HG02623 (cell line): ENCODE results near the gene ABCB7.
"Not testable (repeated sequence)": the region's sequence is repeated elsewhere in the genome, so short reads cannot be mapped to it uniquely, and the experiment has no call there.

Experiments
- ATAC-seq: cut with Tn5 transposase; IDR thresholded peaks from one replicate; pipeline ENCODE4 v1.9.1; 2021; ENCODE audit warnings: moderate library complexity; ENCODE audit not compliant: unreplicated experiment

Gene ABCB7

DNA sequence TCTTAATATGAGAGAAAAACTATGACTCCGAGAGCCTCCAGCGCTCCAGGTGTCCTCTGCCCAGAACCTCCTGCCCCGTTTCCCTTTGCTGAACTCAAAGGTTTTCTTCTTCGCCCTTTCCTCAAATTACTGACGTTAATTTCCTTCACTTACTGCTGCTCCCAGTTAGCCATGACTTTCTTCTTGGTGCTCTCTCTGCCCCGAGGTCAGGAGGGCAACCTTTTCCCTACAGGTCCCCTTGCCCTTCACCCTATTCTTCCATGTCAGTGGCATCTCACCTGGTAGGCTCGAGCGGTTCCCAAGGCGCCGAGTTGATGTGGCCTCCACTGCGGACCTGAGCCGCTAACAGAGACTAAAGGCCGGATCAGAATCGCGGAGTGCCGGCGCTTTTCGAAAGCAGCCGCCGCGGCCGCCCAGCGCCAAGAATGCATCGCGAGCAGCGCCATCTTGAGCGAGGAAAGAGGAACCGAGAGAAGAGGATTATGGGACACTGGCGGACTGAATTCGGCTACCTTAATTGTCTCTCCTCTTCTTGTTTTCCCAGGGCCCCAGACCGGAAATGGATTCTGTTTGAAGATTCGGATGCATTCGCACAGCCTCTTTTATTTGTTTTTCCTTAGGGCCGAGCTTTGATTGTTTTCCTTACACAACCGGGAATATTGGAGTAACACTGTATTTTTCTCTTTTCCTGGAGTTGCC, at the start of gene ABCB7:
Gene ABCB7, minus strand, starts transcription at position 457 of the 699 bp plus-strand sequence. Its CDS starts 11 bp downstream, at position 446.
- ATAC-seq: peak; percentile 91

DNA sequence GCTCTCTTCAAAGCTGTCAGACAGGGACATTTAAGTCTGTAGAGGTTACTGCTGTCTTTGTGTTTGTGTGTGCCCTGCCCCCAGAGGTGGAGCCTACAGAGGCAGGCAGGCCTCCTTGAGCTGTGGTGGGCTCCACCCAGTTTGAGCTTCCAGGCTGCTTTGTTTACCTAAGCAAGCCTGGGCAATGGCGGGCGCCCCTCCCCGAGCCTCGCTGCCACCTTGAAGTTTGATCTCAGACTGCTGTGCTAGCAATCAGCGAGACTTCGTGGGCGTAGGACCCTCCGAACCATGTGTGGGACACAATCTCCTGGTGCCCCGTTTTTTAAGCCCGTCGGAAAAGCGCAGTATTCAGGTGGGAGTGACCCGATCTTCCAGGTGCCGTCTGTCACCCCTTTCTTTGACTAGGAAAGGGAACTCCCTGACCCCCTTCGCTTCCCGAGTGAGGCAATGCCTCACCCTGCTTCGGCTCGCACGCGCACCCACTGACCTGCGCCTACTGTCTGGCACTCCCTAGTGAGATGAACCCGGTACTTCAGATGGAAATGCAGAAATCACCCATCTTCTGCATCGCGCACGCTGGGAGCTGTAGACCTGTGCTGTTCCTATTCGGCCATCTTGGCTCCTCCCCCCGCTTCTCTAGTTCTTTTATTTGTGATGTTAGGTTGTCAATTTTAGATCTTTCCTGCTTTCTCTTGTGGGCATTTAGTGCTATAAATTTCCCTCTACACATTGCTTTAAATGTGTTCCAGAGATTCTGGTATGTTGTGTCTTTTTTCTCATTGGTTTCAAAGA, 32.5 kb upstream of the ABCB7 start:
- ATAC-seq: not testable (repeated sequence)

DNA sequence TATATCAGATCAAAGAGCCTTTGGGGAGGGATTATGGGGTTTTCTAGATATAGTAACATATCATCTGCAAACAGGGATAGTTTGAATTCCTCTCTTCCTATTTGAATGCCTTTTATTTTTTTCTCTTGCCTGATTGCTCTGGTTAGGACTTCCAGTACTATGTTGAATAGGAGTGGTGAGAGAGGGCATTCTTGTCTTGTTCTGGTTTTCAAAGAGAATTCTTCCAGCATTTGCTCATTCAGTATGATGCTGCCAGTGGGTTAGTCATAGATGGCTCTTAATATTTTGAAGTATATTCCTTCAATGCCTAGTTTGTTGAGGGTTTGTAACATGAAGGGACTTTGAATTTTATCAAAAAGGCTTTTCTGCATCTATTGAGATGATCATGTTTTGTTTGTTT, 25.6 kb upstream of the ABCB7 start:
- ATAC-seq: no peak

DNA sequence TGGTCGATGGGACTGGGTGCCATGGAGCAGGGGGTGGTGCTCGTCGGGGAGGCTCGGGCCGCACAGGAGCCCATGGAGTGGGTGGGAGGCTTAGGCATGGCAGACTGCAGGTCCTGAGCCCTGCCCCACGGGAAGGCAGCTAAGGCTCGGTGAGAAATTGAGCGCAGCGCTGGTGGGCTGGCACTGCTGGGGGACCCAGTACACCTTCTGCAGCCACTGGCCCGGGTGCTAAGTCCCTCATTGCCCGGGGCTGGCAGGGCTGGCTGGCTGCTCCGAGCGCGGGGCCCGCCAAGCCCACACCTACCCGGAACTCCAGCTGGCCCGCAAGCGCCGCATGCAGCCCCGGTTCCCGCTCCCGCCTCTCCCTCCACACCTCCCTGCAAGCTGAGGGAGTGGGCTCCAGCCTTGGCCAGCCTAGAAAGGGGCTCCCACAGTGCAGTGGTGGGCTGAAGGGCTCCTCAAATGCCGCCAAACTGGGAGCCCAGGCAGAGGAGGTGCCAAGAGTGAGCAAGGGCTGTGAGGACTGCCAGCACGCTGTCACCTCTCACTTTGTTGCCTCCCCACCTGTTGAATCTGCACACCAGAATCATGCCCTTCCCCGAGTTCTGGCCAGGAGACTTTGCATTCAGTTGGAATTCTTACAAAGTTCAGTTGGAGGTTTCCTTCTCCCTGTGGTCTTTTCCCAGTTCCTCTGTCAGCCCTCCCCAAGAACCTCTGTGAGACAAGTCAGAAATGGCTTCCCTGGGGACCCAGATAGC, 23.6 kb upstream of the ABCB7 start:
- not testable (repeated sequence) for ATAC-seq

DNA sequence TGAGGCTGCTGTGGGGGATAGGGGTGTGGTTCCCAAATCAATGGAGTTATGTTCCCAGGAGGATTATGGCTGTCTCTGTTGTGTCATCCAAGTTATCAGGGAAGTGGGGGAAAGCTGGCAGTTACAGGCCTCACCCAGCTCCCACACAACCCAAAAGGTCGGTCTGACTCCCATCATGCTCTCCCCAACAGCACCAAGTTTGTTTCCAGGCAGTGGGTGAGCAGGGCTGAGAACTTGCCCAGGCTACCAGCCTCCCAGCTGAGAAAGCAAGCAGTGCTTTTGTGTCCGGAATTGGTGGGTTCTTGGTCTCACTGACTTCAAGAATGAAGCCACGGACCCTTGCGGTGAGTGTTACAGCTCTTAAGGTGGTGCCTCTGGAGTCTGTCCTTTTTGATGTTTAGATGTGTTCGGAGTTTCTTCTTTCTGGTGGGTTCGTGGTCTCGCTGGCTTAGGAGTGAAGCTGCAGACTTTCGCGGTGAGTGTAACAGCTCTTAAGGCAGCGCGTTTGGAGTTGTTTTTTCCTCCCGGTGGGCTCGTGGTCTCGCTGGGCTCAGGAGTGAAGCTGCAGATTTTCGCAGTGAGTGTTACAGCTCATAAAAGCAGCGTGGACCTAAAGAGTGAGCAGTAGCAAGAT, 16.3 kb upstream of the ABCB7 start:
- not testable (repeated sequence) for ATAC-seq

DNA sequence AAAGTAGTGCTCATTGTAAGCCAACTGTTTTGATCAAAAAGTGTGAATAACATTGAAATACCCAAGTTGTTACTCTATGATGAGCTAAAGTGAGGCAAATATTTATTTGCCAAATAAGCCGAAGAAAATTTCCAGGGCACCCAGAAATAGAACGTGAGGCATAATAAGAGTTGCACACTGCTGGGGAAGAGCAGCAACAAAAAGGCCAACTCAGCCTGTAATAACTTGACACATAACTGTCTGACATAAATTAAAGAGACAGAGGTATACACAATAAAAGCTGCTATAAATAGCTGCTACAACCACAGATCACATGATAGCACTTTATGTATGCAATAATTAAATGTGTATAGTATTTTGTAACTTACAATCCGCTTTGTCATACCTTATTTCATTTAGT, 2.0 kb upstream of the ABCB7 start:
- ATAC-seq: no peak

DNA sequence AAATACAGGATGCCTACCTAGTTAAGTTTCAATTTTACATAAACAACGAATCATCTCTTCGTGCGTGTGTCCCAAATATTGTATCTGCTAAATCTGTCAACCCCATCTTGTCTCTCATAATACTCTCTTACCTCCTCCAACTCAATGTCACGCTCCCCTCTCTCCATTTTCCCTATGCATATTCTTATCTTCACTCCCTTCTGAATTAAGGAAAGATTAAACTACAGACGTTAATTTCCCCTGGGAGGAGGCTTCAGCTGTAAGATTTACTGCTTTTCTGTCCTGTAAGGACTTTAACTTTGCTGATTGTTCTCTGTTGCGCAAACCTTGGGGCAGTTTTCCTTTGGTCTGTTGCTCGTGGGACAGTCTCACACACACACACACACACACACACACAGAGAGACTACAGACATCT, 455 bp upstream of the ABCB7 start:
- ATAC-seq: no peak

DNA sequence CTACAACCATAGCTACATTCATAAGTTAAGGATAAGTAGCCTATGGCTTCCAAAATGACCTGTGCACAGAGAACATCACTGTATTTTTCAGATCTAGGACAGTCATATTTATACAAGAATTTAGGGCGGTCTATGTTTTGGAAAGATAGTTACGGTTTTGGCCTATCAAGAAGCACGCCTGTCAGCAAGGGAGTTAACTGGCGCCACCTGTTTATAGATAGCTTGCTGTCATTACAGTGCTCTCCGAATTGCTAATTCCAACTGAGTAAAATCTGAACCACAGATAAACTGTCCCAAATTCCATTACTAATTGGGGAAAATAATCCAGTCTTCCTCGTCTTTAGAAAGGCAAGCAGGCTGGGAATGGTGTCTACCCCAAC, 646 bp downstream of the ABCB7 start:
- ATAC-seq: peak; percentile 33

DNA sequence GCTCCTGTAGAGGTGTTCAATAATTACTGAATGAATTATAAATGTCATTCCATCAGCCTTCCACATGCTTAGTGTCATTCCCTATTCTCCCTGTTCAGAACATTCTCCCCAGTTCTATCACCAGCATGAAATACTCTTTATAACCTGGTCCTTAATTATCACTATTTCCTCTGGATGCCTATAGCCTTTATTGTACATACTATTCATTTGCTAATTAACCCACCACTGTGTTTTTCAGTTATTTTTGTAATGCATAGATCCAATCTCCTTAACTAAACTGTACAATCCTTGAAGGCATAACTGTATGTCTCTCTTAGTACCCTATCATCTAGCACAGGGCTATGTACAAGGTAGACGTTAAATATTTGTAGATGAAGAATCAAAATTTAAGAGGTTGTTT, 1.2 kb downstream of the ABCB7 start:
- no peak for ATAC-seq

DNA sequence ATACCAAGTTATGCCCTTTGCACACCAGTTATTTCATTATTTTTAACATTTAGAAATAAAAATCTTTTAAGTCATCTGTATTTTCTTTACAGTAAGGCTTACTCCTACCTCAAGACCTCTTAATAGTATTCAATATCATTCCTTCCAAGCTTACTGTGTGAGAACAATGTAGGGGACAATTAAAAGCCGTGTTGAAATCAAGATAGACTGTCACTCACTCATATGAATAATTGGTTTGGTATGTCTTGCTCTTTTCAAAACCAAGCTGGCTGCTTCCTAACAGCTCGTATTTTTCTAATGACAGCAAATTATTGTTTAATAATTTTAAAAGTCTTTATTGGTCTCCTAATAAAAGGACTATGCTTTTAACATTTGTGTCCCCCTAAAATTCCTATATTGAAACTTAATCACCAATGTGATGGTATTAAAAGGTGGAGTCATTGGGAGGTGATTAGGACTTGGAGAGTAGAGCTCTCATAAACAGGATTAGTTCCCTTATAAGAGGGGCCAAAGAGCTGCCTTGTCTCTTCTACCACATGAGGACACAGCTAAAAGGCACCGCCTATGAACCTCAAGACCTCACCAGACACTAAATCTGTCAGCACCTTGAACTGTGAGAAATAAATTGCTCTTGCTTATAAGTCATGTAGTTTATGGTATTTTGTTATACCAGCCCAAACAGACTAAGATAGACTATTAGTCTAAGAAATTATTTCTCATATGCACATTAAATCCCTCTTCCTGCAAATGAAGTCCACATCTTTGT, 4.1 kb downstream of the ABCB7 start:
- no peak for ATAC-seq

DNA sequence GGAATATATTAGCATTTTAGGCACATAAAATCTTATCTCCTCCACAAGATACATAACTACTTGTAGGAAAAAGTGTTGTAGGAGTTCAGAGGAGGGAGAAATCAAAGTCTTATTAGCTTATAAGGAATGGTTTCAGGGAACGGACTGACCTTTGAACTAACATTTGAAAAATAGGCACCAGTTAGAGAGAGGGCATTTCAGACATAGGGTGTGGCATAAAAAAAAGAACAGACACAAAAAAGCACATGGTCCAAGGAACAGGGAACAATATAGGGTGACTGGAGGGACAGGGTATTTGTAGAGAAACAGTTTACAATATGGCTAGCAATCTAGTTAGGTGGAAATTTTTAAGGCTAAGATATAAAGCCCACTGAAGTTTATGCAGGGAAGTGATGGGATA, 6.4 kb downstream of the ABCB7 start:
- ATAC-seq: no peak

DNA sequence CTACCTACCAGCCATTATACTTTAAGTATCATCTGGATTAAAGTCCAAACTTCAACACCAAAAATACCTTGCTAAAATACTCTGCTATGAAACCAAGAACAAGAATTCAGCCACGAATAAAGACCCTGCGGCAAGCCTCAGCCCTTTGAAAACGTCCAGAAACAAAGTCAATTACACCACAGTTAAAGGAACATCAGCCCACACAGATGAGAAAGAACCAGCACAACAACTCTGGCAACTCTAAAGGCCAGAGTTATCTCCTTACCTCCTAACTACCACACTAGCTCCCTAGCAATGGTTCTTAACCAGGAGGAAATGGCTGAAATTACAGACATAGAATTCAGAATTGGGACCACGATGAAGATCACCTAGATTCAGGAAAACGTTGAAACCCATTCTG, 23.4 kb downstream of the ABCB7 start:
- ATAC-seq: no peak

DNA sequence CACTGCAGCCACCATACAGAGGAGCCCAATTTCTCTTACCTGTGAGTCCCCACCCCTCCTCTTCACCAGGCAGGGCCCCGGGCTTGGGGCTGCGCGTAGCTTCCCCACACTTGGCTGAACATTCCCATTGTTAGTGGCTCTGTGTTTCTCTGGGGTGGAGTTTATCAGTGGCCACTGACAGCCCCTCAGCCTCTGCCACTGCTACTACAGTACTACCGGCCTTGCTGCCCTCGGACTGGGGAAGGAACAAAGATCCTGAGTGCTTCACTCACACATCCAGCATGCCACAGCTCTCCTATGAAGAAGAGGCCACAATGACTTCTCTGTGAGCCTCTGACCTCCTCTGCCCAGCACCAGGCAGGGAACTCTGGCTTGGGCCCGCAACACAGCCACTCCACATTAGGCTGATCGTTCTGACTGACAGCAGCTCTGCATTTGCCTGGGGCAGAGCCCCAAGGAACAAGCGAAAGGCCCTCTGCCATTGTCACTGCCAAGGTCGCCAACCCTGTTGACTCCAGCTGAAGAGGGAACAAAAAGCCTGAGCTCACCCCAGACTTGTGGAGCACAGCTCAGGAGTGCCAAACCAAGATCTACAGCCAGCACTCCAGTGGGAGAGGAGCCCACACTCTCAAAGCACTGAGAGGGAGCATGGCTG, 24.0 kb downstream of the ABCB7 start:
- ATAC-seq: no peak

DNA sequence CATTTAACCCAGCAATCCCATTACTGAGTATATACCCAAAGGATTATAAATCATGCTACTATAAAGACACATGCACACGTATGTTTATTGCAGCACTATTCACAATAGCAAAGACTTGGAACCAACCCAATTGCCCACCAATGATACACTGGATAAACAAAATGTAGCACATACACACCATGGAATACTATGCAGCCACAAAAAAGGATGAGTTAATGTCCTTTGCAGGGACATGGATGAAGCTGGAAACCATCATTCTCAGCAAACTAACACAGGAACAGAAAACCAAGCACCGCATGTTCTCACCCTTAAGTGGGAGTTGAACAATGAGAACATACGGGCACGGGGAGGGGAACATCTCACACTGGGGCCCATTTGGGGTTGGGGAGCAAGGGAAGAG, 27.0 kb downstream of the ABCB7 start:
- not testable (repeated sequence) for ATAC-seq

DNA sequence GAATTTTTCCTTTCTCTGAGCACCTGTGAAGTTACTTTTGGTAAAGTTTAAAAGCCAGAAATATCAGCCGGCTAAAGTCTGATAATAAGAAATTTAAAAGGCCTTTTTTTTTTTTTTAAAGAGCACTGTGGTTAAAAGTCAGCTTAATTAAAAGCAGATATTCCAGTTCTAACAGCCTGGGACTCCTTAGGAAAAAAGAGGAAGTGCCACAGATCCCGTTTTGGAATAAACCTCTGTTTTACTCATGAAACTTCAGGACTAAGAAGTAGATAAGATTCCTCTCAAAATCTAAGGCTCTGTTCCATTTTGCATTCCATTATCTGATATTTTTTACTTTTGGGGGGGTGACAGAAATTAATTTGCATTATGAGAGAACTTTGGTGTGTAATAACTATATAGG, 37.8 kb downstream of the ABCB7 start:
- ATAC-seq: no peak

DNA sequence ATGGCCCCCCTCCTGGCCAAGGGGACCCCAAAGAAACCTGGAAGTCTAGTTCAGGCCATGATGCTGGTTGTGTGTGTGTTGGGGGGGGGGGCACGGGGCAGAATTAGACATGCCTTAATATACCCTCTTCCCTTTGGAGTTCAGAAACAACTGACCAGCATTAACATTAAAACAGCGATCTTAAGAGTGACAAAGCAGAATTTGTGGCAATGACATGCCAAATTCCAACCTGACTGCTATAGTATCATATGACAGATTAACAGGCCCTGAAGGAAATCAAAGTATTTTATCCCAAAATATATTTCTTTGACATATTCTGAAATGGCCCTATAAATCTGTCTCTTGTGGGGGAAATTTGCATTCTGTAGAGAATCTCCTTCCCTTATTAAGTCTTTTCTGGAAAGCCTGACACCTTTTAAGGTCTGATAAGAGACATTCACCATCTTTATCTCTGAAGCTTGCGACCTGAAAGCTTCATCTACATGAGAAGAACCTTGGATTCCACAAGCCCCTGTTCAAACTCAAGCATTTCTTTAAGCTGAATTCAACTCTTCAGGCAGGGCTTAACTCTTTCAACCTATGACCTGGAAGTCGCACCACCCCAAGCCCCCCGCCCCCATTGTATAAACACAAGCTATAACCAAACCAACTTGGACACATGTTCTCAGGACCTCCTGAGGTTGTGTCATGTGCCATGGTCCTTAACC, 40.2 kb downstream of the ABCB7 start:
- no peak for ATAC-seq

DNA sequence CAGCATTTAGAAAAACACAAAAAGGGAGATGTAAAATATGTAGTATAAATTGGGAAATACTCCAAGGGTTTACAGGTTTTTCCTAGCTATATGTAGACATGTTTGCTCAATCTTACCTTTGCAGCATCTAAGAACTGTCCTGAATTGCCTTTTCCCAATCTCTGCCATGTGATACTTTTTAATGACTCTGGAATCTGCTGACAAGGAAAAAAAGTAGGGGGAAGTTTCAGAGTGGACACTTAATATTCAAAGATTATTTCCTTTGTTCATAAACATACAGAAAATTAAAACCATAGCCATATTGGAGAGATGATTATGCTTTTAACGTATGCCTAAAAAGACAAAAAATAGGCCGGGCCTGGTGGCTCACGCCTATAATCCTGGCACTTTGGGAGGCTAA, 41.4 kb downstream of the ABCB7 start:
- no peak for ATAC-seq

DNA sequence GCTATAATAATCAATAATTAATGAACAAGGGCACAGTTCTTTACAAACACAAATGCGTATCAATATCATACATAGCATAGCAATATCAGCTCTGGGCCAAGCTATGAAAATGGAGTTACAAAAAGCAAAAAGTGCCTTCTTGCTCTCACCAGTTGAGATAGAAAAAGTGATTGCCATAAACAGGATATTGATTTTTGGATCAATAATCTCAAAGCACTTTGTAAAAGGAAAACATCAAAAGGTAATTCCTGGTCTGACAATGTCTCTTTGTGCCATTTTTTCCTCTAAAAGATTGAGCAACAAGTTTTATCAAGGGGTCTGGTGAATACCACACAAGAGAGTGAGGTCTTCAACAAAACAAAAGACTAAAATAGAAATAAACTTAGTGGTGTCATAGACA, 42.4 kb downstream of the ABCB7 start:
- no peak for ATAC-seq

DNA sequence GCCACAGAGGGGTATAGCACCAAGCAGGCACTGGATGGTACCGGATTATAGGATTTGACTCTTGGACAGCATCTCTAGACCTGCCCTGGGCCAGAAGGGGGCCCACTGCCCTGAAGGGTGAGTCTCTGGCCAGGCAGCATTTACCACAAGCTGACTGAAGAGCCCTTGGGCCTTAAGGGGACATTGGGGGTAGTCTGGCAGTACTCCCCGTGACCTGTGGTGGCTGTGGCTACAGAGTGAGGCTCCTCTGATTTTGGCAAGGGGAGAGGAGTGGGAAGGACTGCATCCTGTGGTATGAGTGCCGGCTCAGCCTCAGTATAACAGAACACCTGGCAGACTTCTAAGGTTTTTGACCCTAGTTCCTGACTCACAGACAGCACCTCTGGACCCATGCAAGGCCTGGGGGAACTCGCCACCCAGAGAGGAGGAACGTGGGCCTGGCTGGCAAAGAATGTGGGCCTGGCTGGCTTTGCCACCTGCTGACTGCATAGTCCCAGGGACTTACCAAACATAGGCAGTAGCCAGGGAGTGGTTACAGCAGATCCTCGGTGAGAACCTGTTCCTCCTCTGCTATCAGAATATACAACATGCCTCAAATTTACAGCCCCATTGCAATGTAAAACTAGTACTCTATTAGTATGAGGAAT, 48.1 kb downstream of the ABCB7 start:
- ATAC-seq: no peak
